Measurements from ENCODE around the gene HINFP.

Gene HINFP

GRCh38 chr11:119113716-119114115 lies 7.7 kb upstream of the HINFP start:
- H2AFZ ChIP-seq (ENCODE audit: low read length), result no peak overlapping the region
- H3F3A ChIP-seq (ENCODE audit: low read depth), result no peaks in the 10 kb centered on the region; the same call in 1 of the 2 replicates
- H4K20me1 ChIP-seq (ENCODE audit: insufficient read depth, low read length, poor library complexity, severe bottlenecking), result no peaks in the 10 kb centered on the region
- peaks cover 11% of the 10 kb centered on the region; the same call in 1 of the 2 replicates for H3K36me3 ChIP-seq (ENCODE audit: insufficient read depth, low read length)
- peaks cover 15% of the 10 kb centered on the region for H3K79me2 ChIP-seq (ENCODE audit: insufficient read depth, low read length)
- H3K4me1 ChIP-seq (ENCODE audit: insufficient read depth, low read length, poor library complexity, severe bottlenecking), result peaks cover 15% of the 10 kb centered on the region
- no peak overlapping the region for H3K4me3 ChIP-seq (ENCODE audit: low read length, poor library complexity, severe bottlenecking)
- TF ChIP-seq EZH2phosphoT487 (IDR thresholded peaks at IDR 0.05; ENCODE audit: borderline replicate concordance) (no peak), CTCF (conservative IDR thresholded peaks at IDR 0.05; ENCODE audit: low read length) (no peak)
- H3K9ac ChIP-seq (ENCODE audit: low read depth, low read length, poor library complexity, severe bottlenecking), result no peak overlapping the region
- no peaks in the 10 kb centered on the region for H3K9me2 ChIP-seq (replicated peaks; ENCODE audit: low read depth, low read length)
- H3K9me3 ChIP-seq (ENCODE audit: insufficient read depth, low read depth, low read length), result no peaks in the 10 kb centered on the region
- H3K4me2 ChIP-seq (ENCODE audit: low read depth, low read length, poor library complexity, severe bottlenecking), result no peak overlapping the region
- no peaks in the 10 kb centered on the region for H3K27me3 ChIP-seq (ENCODE audit: insufficient read depth, low read length, poor library complexity, severe bottlenecking)

GRCh38 chr11:119114351-119114750 lies 7.0 kb upstream of the HINFP start:
- no peak overlapping the region for H3K9ac ChIP-seq (ENCODE audit: low read depth, low read length, poor library complexity, severe bottlenecking)
- peaks cover 8% of the 10 kb centered on the region for H3K4me1 ChIP-seq (ENCODE audit: insufficient read depth, low read length, poor library complexity, severe bottlenecking)
- no peak overlapping the region for H2AFZ ChIP-seq (ENCODE audit: low read length)
- H3K9me2 ChIP-seq (replicated peaks; ENCODE audit: low read depth, low read length), result no peaks in the 10 kb centered on the region
- peaks cover 3% of the 10 kb centered on the region for H3F3A ChIP-seq (ENCODE audit: low read depth)
- no peaks in the 10 kb centered on the region for H4K20me1 ChIP-seq (ENCODE audit: insufficient read depth, low read length, poor library complexity, severe bottlenecking)
- H3K36me3 ChIP-seq (ENCODE audit: insufficient read depth, low read length), result peaks cover 11% of the 10 kb centered on the region; the same call in 1 of the 2 replicates
- no peaks in the 10 kb centered on the region for H3K9me3 ChIP-seq (ENCODE audit: insufficient read depth, low read depth, low read length)
- H3K4me2 ChIP-seq (ENCODE audit: low read depth, low read length, poor library complexity, severe bottlenecking), result no peak overlapping the region
- peaks cover 8% of the 10 kb centered on the region for H3K79me2 ChIP-seq (ENCODE audit: insufficient read depth, low read length)
- TF ChIP-seq CTCF (conservative IDR thresholded peaks at IDR 0.05; ENCODE audit: low read length), result no peak
- no peak for TF ChIP-seq EZH2phosphoT487 (IDR thresholded peaks at IDR 0.05; ENCODE audit: borderline replicate concordance)
- no peak overlapping the region for H3K4me3 ChIP-seq (ENCODE audit: low read length, poor library complexity, severe bottlenecking)
- H3K27me3 ChIP-seq (ENCODE audit: insufficient read depth, low read length, poor library complexity, severe bottlenecking), result no peaks in the 10 kb centered on the region

- Histone ChIP-seq H2AFZ (ENCODE audit: low read length) (no peak overlapping the region), H3K27me3 (ENCODE audit: insufficient read depth, low read length, poor library complexity, severe bottlenecking) (no peaks in the 10 kb centered on the region), H3K9ac (ENCODE audit: low read depth, low read length, poor library complexity, severe bottlenecking) (no peak overlapping the region), H3K4me2 (ENCODE audit: low read depth, low read length, poor library complexity, severe bottlenecking) (no peak overlapping the region), H3K4me3 (ENCODE audit: low read length, poor library complexity, severe bottlenecking) (no peak overlapping the region), H3K9me3 (ENCODE audit: insufficient read depth, low read depth, low read length) (no peaks in the 10 kb centered on the region), H4K20me1 (ENCODE audit: insufficient read depth, low read length, poor library complexity, severe bottlenecking) (no peaks in the 10 kb centered on the region), H3F3A (ENCODE audit: low read depth) (peaks cover 3% of the 10 kb centered on the region), H3K4me1 (ENCODE audit: insufficient read depth, low read length, poor library complexity, severe bottlenecking) (peaks cover 4% of the 10 kb centered on the region), H3K9me2 (replicated peaks; ENCODE audit: low read depth, low read length) (no peaks in the 10 kb centered on the region), H3K79me2 (ENCODE audit: insufficient read depth, low read length) (0 out of 2 replicates have a peak, but pooled peaks cover 5% of the 10 kb centered on the region), H3K36me3 (ENCODE audit: insufficient read depth, low read length) (peaks cover 11% of the 10 kb centered on the region; the same call in 1 of the 2 replicates)
- TF ChIP-seq EZH2phosphoT487 (IDR thresholded peaks at IDR 0.05; ENCODE audit: borderline replicate concordance), result no peak
These were observed 5.7 kb upstream of the HINFP start for GRCh38 chr11:119115484-119116234.
